GM19324 (cell line): ENCODE measurements around the gene FOXP4.

Experiments used
- ATAC-seq: cut with Tn5 transposase; IDR thresholded peaks from one replicate; pipeline ENCODE4 v1.9.1; 2021; ENCODE audit warnings: mild to moderate bottlenecking, moderate library complexity; ENCODE audit not compliant: unreplicated experiment, low FRiP score

Gene FOXP4

GRCh38 chr6:41519745-41520699 is 26.2 kb upstream of the FOXP4 start:
- no peak for ATAC-seq

DNA sequence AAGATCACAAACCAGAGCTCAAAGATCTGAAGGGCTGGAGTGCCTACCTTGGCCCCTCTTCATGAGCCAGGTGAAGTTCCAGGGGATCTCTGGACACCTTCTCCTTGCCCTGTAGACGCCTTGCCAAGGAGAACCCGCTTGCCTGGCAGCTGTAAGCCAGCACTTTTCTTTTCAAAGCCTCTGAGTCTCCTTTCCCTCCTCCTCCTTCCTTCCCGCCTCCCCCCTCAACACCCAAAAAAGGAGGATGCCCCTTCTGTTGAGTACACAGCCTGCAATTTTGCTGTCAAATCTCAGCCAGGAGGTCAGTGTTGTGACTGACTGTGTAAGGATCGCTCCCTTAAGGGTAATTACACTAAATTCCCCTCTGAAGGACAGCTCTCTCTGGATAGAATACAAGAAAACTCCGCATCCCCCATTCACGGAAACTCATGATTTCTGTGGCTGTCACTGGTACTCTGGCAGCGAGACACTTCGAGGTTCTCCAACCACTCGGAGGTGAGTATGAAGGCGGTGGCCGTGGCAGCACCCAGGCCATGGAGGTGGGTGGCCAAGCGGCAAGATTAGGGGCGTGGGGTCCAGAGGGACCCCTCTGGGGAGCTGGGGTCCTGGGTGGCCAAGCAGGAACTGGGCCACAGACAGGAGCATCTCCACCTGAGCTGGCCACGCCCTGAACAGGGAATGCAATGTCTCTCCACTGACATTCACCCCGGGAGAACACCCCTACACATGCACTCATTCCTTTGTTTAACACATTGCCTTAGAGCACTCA is 23.2 kb upstream of the FOXP4 start:
- ATAC-seq, result no peak

GRCh38 chr6:41523915-41524633 is 22.1 kb upstream of the FOXP4 start:
- no peak for ATAC-seq

DNA sequence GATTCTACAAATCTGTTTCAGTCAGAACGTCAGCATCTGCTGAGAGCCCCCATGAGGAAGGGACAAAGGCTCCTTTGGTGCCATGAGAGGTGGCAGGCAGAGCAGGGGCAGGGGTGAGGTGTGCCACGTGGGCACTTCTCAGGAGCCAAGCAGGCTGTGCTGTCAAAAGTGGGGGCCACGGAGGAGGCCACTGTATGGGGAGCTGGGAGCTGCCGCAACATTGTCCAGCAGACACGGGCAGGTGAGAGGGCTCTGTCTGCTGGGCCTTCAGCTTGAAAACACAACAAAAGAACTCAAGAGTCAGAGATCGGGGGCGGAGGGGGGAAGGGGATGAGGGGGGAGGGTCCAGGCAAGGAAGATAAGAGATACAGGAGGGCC is 21.6 kb upstream of the FOXP4 start:
- ATAC-seq, result no peak

GRCh38 chr6:41527721-41528408 is 18.3 kb upstream of the FOXP4 start:
- ATAC-seq, result no peak

DNA sequence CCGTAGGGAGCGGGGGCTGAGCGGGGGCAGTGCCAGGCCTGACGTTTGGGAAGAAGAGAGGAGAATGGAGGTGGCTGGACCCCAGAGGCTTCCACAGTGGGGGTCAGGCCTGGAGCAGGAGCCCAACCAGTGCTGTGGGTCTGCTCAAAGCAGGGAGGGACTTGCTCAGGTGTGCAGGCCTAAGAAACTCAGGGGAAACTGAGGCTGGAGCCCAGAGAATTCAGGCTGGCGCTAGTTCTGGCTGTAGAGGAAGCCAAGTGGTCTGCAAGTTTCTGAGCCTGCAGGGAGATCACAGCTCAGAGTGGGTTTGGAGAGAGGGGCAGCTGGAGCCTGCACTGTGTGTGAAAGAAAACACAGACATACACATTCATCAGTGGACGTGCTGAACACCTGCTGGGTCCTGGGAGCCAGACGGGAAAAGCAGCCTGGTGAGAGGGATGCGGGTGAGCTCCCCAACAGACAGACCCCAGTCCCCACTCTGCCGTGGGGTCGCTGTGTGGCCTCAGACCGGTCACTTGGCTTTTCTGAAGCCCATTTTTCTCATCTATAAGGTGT is 17.7 kb upstream of the FOXP4 start:
- ATAC-seq, result no peak

DNA sequence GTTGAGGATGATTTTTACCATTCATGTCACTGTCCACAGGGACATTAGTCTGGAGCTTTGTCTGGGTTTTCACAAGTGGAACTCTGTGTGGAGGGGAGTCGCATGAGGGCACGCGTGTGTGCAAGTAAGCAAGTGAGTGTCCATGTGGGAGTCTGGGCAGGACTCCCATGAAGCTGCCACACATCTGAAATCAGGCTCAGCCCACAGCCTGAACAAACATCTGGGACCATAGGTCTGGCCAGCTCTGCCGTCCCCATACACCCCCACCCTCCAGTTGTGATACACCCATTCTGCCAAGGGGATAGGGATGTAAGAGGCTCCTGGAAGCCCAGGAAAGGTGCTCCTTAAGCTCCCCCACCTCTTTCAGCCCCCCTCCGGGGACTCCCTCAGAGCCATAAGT is 17.1 kb upstream of the FOXP4 start:
- ATAC-seq, result no peak

DNA sequence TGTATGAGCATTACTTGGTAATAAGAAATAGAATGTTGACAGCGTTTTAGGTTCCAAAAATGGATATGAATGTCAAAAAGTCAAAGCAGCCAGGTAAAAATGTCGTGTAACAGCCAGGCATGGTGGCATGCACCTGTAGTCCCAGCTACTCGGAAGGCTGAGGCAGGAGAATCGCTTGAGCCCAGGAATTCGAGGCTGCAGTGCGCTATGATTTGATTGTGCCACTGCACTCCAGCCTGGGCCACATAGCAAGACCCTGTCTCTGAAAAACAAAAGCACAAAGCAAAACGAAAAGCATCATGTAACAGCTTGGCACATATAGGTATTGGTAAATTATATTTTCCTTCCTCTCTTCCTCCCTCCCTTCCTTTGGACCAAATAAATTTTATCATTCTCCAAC is 16.2 kb upstream of the FOXP4 start:
- no peak for ATAC-seq

DNA sequence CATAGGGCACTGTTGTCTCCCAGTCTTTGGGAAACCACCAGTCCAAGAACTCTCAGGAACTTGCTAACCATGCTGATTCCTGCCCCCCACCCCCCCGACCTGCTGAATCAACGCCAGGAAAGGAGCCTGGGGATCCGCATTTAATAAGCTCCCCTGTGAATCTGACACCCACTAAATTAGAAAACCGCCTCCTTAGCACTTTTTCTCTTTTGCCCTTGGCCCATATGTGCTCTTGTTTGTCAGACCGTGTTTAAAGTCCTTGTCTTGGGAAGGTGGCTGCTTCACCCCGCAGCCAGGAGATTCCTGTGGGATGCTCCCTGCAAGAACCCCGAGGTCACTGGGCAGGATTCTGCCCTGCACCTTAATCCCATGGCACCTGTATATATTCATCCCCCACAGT is 15.7 kb upstream of the FOXP4 start:
- ATAC-seq, result no peak

GRCh38 chr6:41531016-41531415 is 15.2 kb upstream of the FOXP4 start:
- ATAC-seq, result no peak

- ATAC-seq, result peak; percentile 72
Observed at GRCh38 chr6:41531591-41532582, 14.3 kb upstream of the FOXP4 start.

GRCh38 chr6:41535766-41536165 is 10.4 kb upstream of the FOXP4 start:
- no peak for ATAC-seq

- ATAC-seq, result no peak
Observed at GRCh38 chr6:41536795-41537758, 9.1 kb upstream of the FOXP4 start.

GRCh38 chr6:41538556-41539182 is 7.5 kb upstream of the FOXP4 start:
- no peak for ATAC-seq

GRCh38 chr6:41539204-41539603 is 7.0 kb upstream of the FOXP4 start:
- no peak for ATAC-seq

DNA sequence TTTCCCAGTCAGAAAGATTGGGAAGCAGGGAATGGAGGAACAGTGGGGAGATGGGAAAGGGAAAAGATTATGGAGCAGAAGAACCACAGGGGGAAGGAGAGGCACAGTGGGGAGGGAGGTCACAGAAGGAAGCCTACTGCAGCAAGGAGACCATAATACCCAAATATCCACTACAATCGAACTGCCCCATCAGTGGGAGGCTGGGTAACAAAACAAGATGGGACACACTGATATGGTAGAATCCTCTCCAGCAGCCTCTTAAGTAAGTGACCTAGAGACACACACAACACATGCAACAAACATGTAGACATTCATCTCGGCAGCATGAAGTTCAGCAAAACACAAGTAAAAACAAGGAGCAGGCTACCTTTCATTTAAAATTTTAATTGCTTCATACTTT is 4.8 kb upstream of the FOXP4 start:
- no peak for ATAC-seq

DNA sequence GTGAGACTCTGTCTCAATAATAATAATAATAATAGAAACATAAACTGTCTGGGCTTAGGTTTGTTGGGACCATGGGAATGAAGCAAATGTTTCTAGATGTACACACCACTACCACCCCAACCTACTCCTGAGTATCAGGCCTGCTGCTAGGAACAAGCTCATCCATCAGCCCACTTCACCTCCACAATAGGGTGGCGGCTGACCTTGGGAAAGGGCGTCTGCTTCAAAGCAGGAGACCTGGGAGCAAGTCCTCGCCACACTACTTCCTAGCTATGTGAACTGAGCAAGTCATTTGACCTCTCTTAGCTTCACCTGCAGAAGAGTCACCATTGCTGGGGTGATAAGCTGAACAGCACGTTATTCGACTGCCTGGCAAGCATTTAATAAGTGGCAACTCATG is 3.1 kb upstream of the FOXP4 start:
- ATAC-seq, result no peak
